GM12801 (cell line): ENCODE results near the gene ZNF414.

ENCODE experiments used
- TF ChIP-seq, protein P1 (sequence below): IDR thresholded peaks from one replicate; pipeline ENCODE4 v1.5.1; 2011; ENCODE audit warnings: control low read depth; ENCODE audit not compliant: insufficient read length; ENCODE audit errors: extremely low read depth

ZNF414 gene

DNA sequence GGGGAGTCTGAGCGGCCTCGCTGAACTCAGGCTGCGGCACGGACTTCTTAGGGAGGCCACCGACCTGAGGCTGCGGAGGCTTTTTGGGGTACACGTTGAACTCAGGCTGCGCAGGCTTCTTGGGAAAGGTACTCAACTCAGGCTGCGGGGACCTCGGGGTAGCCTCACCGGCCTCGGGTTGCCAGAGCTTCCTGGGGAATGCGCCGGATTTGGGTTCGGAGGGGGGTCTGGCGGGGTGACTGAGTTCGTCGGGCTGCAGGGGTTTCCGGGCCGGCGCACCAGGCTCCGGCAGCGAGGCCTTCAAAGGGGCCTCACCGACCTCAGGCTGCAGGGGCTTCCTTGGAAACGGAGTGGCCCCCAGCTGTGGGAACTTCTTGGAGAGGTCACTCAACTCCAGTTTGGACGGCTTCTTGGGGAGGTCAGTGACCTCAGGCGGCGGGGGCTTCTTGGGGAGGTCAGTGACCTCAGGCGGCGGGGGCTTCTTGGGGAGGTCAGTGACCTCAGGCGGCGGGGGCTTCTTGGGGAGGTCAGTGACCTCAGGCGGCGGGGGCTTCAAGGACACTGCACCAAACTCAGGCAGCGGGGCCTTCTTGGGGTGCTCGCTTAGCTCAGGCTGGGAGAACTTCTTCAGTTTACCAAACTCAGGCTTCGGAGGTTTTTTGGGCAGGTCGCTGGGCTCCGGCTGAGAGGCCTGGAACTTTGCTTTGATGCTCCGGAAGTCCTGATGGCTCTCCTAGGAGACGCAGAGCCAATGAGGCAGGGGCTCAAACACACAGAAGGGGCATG, 14.7 kb downstream of the ZNF414 start:
- TF ChIP-seq, protein P1, sequence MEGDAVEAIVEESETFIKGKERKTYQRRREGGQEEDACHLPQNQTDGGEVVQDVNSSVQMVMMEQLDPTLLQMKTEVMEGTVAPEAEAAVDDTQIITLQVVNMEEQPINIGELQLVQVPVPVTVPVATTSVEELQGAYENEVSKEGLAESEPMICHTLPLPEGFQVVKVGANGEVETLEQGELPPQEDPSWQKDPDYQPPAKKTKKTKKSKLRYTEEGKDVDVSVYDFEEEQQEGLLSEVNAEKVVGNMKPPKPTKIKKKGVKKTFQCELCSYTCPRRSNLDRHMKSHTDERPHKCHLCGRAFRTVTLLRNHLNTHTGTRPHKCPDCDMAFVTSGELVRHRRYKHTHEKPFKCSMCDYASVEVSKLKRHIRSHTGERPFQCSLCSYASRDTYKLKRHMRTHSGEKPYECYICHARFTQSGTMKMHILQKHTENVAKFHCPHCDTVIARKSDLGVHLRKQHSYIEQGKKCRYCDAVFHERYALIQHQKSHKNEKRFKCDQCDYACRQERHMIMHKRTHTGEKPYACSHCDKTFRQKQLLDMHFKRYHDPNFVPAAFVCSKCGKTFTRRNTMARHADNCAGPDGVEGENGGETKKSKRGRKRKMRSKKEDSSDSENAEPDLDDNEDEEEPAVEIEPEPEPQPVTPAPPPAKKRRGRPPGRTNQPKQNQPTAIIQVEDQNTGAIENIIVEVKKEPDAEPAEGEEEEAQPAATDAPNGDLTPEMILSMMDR, result no peak

DNA sequence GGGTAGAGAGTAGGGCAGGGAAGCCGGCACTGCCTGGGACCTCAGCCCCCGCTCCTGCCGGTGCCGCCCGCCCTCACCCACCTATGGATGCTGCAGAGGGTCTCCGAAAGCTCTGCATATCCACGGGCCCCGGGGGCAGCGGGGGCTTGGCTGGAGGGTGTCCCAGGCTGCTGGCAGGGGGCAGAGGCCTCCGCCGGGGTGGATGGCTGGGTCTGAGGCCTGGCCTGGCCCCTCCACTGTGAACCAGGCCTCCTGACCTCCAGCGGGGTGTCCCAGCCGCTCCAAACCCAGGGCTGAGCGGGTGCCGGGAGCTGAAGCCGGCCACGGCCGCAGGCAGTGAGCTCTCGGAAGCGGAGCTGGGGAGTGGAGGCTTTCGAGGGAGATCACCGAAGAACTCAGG, 15.7 kb downstream of the ZNF414 start:
- TF ChIP-seq, protein P1, result no peak

DNA sequence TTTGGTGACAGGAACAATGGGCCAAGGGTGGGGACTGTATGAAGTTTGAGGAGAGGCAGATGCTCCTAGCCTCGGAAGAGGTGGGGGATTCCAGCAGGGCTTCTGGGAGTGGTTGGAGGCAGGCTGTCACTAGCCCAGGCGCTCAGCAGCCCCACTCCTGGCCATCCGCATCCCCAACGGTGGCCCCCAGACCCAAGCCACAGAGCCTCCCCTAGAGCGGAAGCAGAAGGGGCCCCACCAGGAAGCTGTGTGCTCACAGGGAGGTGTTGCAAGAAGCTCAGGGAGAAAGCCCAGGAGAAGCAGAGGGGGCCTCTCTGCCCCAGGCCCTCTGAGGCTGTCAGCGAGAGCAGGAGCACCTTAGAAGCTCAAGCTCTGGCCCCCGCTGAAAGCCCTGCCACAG, 19.8 kb downstream of the ZNF414 start:
- TF ChIP-seq, protein P1, result no peak

DNA sequence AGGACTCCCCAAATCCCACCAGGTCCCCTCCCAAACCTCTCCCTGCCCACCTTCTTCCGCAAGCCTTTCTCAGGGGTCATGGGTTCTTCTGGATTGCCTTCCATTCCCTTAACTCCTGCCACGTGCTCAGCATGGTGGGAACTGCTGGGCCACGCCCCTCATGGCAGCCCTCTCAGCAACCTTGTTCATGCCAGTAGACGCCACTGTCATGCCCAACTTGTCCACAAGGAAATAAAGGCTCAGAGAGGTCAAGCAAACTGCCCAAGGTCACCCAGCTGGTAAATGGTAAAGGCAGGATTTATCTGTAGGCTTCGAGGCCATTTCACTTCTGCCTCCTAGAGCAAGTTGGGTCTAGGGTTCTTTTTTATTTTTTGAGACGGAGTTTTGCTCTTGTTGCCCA, 22.4 kb downstream of the ZNF414 start:
- TF ChIP-seq, protein P1, result no peak

DNA sequence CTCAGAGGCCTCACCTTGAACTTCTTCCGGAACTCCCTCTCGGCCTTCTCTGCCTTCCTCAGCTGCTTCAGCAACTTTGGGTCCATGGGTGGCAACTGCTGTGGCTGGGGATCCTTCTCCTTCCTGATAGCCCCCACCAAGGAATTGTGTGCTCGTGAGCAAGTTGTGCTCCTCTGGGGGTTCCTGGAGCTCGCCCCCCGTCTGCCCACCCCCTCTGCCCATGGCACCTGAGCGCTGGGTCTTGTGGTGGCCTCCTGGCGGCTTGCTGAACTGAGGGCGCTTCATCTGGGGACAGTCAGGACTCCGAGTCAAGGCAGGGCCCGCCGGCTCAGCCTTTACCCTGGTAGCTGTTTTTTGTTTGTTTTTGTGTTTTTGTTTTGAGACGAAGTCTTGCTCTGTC, 23.1 kb downstream of the ZNF414 start:
- TF ChIP-seq, protein P1, result no peak

DNA sequence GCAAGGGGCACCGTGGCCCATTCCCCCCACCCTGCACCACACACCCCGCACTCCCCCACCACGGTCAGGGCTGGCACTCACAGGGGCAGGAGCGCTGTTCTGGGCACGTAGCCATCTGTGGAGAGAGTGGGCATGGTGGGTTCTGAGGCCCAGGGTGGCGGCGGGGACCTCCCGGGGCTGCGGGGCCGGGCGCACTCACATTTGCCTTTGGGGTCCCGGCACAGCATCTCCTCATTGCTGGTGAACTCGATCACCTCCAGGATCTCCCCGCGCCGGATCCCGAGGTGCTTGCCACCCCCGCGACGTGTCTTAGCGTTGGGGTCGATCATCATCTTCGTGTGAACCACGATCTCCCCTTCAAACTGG, 23.6 kb downstream of the ZNF414 start:
- TF ChIP-seq, protein P1, result no peak

DNA sequence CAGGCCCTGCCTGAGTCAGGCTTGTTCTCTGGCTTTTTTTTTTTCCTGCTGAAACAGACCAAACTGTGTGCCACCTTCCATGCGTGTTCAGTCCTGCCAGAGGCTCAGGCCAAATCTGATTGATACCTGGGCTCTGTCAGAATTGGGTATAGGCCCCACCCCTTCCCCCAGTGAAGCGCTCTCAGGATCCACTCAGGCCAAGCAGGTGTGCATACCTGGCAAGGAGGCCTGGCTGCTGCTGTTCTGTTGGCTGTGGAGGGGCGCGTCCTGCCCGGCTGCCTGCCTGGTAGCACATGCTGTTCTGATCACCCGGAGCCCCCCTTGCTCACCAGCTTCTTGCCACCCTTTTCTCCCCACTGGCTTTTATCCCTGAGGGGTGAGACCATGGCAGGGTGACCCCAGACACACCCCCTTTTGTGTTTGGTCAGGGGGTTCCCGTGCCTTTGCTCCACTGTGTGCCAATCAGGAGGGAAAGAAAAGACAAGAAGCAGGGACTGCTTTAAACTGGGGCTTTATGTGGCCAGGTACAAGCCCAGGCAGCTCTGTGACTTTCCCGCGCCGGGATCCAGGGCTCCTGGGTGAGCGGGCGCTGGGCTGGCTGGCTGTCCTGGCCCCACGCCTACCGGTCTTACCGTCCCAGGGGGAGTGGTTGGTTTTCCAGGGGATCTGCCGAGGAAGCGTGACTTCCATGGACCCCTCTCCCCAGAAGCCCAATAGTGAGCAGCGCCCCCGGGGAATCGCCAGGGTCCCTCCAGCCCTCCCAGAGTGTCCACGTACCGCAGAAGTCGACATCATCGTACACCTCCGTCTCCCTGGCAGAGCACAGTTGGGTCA, 24.2 kb downstream of the ZNF414 start:
- TF ChIP-seq, protein P1, result no peak
